SIG-M5 treated with dmso at 0.1 percent for 504 hours (cell line): ENCODE results near the gene UTP11.

Experiments
- DNase-seq: peaks from one replicate; lab custom pipeline; 2025; ENCODE audit not compliant: unreplicated experiment; lab: John Stamatoyannopoulos, UW

The UTP11 gene

DNA sequence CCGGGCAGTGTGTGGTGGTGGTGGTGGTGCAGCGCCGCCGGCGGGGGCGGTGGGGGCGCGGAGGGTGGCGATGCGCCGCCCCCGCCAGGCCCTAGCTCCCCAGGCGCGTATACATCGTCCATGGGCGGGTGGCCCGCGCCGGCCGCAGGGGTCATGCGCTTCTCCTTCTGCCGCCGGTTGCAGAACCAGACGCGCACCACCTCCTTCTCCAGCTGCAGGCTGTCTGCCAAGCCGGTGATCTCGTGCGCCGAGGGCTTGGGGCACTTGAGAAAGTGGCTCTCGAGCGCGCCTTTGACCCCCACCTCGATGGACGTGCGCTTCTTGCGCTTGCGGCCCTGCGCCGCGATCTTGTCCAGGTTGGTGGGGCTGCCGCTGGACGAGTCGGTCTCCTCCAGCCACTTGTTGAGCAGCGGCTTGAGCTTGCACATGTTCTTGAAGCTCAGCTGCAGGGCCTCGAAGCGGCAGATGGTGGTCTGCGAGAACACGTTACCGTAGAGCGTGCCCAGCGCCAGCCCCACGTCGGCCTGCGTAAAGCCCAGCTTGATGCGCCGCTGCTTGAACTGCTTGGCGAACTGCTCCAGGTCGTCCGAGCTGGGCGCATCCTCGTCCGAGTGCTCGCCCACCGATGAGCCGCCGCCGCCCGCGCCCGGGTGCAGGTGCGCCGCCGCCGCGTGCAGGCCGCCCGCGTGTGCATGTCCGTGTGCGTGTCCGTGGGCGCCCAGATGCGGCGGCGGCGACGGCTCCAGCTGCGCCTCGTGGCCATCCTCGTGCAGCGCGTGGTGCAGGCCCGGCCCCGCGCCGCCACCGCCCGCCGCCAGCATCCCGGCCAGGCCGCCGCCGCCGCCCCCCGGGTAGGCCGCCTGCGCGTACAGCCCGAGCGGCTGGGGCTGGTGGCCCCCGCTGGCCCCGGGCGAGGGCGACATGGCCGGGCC lies 33.1 kb downstream of the UTP11 start:
- no peak for DNase-seq

DNA sequence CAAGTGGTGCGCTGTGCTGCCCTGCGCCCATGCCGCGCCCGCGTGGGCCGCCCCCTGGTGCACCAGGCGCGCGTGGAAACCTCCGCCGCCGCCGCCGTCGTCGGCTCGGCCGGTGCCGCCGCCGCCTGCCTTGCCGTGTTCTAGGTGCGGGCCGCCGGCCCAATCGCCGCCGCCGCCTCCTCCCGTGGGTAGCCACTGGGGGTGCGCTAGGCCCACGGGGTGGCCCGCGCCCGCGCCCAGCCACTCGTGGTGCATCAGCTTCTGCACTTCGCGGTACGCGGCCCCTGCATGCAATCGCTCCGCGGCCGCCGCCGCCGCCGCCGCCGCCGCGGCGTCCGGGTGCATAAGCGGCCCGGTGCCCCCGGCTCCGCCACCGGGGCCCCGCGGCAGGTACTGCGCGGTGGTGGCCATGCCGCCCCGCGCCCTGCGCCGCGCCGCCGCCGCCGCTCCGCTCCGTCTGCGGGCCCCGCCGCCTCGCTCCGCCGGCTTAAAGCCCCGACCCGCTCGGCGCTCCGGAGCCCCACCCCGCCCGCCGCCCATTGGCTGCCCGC lies 33.9 kb downstream of the UTP11 start, which contains the start of gene POU3F1:
POU3F1 (minus strand) TSS at position 461 of the 551 bp plus-strand sequence; CDS start at position 411, 50 bp downstream.
- no peak for DNase-seq

DNA sequence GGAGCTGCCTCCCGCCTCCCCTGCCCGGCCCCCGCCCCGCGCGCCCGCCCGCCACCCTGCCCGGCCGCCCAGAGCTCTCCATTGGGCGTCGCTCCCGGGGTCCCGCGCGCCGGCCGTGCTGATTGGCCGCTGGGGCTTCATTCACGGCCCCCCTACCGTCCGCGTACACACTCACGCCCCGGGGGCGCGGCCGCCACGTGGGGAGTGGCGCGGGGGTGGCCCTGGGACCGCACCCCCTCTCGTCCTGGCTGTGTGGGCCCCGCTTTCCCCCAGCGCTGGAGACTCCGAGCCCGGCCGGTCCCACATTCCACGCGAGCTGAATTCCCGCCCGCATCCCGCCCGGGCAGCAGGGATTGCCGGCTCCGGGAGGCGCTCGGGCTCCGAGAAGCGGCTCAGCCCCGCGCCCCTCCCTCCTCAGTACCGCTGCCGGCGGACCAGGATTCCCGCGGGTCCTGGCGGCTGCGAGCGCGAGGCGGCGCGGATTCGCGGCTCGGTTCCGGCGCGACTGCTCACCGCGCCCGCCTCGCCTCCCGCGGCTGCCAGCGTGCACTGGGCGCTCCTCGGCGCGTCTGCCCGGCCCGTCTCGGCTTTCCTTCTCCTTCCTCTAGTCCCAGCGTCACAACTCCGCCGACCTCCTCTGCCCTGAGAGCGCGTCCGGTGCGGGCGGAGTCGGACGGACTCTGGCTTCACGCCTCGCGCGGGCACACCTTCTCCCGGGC lies 34.5 kb downstream of the UTP11 start:
- peak; percentile 50 for DNase-seq

DNA sequence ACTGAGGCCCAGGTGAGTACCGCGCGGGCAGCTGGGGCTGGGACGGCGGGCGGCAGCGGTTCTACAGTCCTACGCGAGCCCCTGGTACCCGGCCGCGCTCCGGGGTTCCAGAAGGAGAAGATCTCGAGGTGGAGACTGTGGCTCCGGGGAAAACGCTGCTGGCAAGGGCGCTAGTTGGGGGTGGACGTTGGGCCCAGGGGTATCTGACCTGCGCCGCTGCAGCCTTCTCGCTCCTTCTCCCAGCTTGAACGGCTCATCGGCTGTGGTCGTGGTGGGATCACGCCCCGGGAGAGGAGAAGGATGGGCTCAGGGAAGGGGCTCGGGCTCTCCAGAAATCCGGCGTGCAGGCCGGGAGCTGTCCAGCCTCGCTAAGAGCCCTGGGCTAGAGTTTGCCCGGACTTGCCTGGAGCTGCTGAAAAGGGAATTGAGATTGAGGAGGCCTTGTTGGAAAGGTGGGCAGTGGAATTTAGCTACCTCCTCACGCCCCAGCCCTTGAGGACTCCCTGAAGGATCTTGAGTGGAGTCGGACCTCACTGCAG lies 35.1 kb downstream of the UTP11 start:
- DNase-seq: no peak

DNA sequence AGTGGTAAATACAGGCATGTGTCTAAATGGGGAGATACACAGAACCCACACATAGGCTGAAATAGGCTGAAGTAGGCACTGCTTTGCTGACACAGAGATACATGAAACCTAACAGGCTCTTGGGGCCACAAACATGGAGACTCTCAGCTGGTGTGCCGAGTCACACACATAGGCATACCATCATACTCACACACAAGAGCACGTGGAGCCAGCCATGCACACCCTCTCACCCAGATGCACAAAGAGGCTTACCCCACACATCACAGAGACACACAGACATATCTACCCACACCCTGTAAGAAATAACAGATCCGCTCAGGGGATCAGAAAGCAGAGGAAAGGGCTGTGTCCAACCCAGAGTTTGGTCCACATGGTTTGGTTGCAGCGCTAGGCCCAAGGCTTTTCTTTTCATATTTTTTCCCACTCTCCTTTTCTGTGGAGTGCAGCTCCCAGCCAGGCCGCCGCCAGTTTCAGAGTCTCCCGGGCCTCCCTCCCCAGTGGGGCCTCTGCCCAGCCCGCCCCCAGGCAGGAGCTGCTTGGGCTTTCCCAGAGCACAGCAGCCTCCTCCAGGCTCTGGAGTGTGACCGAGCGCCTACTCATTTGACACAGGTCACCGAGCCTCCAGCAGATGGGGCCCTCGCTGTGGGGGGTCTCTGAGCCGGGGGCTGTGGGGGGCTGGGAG lies 38.0 kb downstream of the UTP11 start:
- DNase-seq: no peak

DNA sequence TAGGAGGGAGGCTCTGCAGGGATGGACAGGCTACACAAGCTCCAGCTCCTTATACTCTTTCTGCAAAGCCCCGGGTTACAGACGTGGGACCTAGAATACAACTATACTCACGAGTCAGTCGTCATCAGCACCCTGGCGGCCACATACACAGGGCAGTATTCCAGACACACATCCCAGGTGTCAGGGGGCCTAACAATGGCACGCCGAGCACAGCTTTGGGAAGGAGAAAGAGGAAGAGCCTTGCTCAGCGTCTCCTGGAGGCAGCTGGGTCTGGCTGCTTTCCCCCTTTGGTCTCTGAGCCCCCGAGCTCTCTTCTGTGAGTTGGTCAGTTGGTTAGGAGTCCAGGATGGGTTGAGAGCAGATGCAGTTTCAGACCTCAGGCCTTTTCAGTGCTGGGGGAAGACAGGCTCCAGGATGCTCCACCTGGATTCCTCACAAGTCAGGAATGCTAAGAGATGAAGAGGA lies 38.6 kb downstream of the UTP11 start:
- no peak for DNase-seq

DNA sequence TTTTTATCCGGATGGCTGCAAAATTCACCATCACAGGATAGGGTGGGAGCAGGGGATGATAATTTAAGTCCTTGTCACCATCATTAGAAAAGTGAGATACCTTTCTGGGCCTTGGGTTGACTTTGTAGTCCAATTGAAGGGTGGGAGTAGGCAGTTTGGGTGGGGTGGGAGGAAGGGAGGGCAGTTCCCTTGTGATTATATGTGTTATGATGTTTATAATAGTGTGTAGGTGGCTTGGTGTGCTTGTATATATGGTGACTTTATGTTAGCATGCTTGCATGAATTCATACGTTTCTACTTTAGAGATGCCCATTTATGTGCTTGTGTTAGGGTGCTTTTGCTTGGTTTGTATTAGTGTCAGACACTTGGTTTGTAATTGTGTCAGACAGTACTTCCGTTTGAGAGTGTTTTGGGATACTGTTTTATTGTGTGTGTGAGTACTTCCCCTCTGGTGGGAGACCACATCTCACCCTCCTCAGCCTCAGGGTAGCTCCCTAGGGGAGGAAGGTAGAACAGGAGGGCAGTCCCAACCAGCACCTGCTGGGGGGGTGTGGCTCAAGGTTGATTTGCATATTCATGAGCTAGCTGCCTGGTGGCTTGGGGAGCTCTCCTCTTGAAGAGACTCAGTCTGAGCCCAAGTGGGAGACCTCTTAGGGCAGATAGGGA lies 40.3 kb downstream of the UTP11 start:
- no peak for DNase-seq

DNA sequence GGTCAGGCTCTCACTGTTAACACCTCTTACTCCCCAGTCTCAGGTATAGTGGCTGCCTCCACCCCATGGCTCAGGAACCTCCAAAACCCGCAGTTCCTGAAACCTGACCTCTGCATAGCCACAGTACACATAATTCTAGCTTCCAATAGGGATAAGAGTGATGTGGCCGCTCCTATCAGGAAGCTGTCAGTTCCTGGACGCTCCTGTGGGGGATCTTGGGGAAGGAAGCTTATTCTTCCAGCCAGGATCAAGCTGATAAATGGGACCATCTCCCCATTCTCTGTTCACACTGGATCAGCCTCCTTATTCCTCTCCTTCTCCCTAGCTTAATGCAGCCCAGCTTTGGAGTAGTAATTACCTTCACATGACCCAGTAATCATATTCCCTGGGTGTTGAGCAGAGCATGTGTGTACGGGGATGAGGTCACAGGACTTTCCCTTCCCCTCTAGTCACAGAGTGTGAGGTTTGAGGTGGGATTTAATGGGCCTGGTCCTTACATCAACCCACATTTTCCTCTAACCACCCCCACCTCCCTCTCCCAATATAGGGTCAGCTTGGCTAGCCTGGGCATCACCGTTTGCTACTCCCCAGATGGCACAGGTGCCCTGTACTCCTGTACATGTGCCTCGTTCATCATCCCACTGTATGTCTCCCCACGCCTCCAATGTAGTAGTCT lies 41.0 kb downstream of the UTP11 start:
- no peak for DNase-seq

DNA sequence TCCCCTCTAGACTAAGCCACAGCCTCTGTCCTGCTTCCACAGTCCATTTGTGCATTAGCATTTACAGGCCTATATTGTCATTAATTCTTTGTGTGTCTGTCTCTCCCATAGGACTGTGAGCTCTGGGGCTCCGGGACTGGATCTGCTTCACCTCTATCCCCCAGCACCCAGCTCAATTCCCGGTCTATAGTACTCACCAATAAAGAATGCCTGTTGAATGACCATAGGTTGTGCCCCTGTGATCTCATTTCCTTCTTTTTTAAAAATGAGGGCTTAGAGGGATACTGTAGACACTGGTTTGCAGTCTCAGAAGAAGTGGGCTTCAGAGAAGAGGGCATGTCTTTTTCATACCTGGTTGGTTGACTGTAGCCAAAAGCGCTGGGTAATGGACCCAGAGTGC lies 42.9 kb downstream of the UTP11 start:
- DNase-seq: no peak

DNA sequence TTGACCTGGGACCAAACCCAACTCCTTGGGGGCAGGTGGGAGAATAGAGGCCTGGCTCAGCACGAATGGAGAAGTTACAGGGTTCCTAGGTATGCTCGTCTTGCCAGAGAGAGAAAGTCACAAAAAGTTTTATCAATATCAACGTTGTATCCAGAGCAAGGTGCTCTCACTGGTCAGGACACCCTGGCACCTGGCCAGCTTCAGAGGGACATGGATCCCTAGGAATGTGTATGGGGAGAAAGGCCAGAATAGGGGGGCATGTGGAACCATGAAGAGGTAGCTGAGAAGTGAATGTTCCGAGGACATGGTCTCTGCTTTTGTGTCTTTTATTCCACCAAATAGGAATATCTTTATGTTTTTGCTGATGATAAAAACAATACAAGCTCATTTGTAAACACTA lies 43.4 kb downstream of the UTP11 start:
- no peak for DNase-seq

DNA sequence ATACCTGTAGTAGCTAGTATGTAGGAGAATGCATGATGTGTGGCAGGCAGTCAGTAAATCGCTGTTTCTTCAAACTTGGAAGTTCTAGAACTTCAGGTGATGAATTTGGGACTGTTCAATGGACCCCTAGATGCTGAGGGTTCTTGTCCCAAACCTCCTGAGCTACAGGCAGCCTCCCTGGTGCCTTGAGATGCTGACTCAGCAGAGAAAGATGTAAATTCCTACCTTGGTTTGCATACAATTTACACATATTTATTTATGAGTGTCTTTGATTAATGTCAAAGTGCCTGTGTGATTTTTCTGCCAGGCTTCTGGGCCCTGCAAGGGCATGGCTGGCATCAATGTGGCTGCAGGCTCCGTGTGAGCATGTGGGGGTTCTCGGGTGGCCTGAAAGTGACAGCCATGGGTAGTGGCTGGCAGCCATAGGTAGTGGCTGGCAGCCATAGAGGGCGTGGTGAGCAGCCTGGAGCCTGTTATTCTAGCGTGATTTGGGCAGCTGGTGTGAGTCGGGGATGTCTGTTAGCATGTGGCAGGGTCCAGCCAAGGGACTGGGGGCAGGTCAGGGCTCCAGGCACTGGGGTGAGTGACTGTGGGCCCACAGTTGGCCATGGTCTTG lies 47.2 kb downstream of the UTP11 start:
- no peak for DNase-seq

DNA sequence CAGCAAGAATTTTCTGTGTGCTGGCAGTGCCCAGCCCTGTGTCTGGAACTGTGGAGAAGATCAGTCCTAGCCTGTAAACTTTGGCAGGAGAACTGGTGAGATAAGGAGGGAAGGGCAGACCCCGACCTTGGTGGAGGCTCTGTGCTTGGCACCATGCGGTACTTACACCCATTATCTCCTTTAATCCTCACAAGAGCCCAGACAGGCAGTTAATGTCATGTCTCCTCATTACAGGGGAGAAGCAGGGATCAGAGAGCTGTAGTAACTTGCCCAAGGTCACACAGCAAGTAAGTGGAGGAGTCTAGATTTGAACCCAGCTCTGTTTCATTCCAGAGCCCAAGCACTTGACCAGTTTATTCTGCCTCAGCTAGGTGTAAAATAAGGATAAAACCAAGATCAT lies 48.0 kb downstream of the UTP11 start:
- no peak for DNase-seq

DNA sequence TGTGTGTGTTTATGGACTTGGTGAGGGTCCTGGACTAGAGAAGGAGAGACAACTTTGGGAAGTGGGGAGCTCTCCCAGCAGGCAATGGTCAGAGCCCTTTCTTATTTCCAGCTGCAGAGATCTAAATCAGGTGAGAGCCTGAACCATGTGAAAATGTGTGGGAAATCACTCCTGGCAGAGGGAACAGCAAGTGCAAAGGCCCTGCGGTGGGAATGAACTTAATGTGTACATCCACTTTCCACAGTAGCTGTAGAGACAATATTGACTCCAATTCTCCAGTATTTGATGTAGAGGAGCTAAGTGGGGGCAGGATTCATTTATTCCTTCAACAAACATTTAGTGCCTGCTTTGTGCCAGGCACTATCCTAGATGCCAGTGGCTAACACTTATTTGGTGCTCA lies 48.8 kb downstream of the UTP11 start:
- DNase-seq: no peak

DNA sequence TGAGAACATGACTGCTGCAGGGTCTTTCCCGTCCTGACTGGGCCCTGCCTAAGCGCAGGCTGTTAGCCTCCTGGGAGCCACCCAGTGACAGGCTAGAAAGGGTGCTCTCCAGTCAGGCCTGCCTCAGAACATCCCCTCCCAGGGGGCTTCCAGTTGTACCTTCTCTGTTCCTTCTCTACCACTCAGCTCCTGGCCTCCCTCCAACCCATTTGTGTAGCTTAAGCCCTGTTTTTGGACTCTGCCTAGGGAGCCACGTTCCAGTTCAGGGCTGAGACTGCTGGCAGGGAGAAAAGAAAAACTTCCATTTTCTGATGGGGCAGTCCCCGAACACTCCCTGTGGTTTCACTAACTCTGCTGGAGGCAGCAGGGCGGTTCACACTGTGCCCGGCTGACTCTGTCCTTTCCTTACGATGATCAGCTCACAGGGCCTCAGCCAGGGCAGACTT lies 49.4 kb downstream of the UTP11 start:
- no peak for DNase-seq

DNA sequence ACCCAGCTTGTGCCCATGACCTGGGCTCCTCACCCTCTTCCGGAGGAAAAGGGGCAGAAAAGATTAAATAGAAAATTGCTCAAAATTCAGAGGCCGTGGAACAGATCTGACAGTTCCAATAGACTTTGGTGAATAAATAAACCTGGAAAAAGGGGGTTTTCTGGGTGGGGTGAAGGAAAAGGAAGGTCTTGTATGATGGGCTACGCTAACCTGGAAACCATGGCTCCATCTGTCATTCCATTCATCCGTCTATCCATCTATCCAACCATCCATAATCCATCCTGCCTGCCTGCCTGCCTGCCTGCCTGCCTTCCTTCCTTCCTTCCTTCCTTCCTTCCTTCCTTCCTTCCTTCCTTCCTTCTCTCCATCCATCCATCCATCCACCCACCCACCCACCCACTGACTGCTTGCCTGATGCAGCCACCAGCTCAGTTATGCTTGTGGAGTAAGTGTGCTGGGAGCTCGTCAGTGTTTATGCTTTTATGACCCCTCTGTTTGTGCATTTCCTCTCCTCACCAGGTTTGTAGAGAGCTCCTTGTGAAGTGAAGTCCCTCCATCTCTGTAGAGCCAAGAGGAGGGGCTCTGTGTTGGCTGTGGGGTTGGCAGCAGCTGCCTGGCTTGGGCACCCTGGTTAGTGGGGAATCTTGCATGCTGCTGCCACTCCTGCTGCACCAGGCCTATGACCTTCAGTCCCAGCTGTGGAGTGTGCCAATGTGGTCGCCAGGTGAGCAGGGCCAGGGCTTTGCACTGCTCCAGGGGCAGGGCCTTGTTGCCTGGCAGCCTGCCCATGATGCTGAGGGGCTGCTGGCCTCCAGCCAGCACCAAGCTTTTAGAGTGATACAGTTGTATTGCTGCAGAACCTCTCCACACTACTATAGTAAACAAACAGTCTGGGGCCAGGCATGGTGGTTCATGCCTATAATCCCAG lies 50.1 kb downstream of the UTP11 start:
- DNase-seq: no peak

DNA sequence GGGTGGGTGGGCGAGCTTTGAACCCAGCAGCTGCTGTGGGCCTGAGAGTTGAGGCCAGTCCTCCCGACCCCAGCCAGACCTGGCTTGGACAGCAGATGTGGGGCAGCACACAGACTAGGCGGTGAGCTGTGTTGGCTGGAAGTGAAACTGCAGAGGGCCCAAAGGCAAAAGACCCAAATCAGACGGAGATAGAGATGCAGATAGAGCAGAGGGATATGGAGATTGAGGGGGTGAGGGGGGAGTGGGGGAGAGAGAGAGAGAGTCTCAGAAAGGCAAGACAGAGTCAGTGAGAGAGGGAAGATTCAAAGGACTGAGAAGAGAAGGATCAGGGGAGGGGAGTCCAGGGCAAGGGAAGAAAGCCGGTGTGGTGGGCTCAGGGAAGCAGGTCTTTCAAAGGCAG lies 51.1 kb downstream of the UTP11 start:
- DNase-seq: no peak

DNA sequence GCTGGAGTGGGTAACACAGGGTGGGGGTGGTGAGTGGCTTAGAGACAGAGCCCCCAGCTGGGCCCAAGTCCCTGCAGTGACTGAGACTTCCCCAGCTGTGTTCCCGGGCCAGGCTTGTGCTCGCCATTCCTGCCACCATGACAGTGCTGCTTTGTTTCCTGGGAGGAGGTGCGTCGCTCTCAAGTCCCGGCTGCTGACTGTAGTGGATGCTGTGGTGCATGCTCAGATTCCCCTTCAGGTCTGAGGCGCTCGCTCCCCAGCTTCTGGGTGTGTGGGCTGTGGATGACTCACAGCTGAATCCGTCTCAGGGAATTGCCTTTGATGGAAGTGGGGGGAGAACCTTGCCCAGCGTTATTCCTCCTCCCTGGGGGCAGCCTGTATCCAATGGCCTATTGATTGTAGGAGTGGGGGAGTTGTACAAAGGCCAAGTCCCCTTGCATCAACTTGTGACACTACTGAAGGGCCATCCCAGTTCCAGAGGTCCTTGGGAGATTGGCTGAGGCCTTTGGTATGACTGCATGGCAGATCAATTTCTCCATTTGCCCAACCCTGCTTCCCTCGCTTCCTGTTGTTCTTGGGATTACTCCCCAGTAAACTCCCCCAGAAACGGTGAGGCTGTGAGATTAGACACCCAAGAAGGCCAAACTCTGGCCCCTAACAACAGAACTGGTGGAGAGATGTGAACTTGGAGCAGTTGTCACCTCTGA lies 51.8 kb downstream of the UTP11 start:
- no peak for DNase-seq
